Ishikawa (cell line): ENCODE results near the gene ZNF24.

Source experiments
- CEBPB ChIP-seq: IDR thresholded peaks from 2 replicates; pipeline ENCODE4 v1.6.1; 2012
- EGR1 ChIP-seq: IDR thresholded peaks from 2 replicates; pipeline ENCODE4 v1.6.1; 2012
- EP300 ChIP-seq: IDR thresholded peaks from 2 replicates; pipeline ENCODE4 v1.6.1; 2012; ENCODE audit warnings: borderline replicate concordance
- NFIC ChIP-seq: IDR thresholded peaks from 2 replicates; pipeline ENCODE4 v1.6.1; 2012
- RAD21 ChIP-seq: IDR thresholded peaks from 2 replicates; pipeline ENCODE4 v1.6.1; 2012; ENCODE audit warnings: low read depth
- REST ChIP-seq: IDR thresholded peaks from 2 replicates; pipeline ENCODE4 v1.6.1; 2012; ENCODE audit warnings: low read depth, mild to moderate bottlenecking
- TAF1 ChIP-seq: IDR thresholded peaks from 2 replicates; pipeline ENCODE4 v1.6.1; 2012; ENCODE audit warnings: low read depth, mild to moderate bottlenecking
- TCF12 ChIP-seq: IDR thresholded peaks from 2 replicates; pipeline ENCODE4 v1.6.1; 2012; ENCODE audit warnings: low read depth
- TEAD4 ChIP-seq: IDR thresholded peaks from 2 replicates; pipeline ENCODE4 v1.6.1; 2012

- TF ChIP-seq REST (no peak), EP300 (no peak), CEBPB (no peak), RAD21 (no peak), TEAD4 (no peak), TAF1 (no peak), EGR1 (no peak), TCF12 (no peak), NFIC (no peak)
Measured at GRCh38 chr18:35389095-35389618, 44.9 kb upstream of the ZNF24 start.
